ENCODE results near the gene SVBP. TPM values are rescaled to one million over a fixed set of nuclear protein-coding genes. Genes with fewer than 3 reads are reported as not detected.
A peak's percentile ranks its signal among the peaks of the same experiment; 100 is the strongest.

The SVBP gene
- total and polyA plus RNA-seq, 9 donors = 39.1 to 55.5 (median 50.7) TPM

- H3K4me3 ChIP-seq (ENCODE audit: low read length) = no peak overlapping the region
Observed at GRCh38 chr1:42844592-42845140, 27.5 kb upstream of the SVBP start.

GRCh38 chr1:42841440-42842147 lies 24.4 kb upstream of the SVBP start:
- H3K36me3 ChIP-seq (ENCODE audit: control insufficient read depth, insufficient read depth, low read length) = peaks cover 9% of the 10 kb centered on the region
- H3K27ac ChIP-seq (ENCODE audit: low read length) = no peak overlapping the region
- WGBS (ENCODE audit: insufficient coverage) = 94% methylated on average over 2 of the region's 2 CpGs
- DNase-seq = no peak
- no peak overlapping the region for H3K4me3 ChIP-seq (ENCODE audit: low read length)
- H3K9me3 ChIP-seq (replicated peaks; ENCODE audit: control insufficient read depth, low read depth, low read length) = no peaks in the 10 kb centered on the region
- H3K4me1 ChIP-seq (ENCODE audit: control insufficient read depth, insufficient read depth, low read length) = peaks cover 2% of the 10 kb centered on the region
- H3K27me3 ChIP-seq (ENCODE audit: control insufficient read depth, insufficient read depth, low read length) = no peaks in the 10 kb centered on the region

More at GRCh38 chr1:42844592-42845140, 27.5 kb upstream of the SVBP start:
- 100% methylated on average over 2 of the region's 4 CpGs for WGBS (ENCODE audit: insufficient coverage)
- peaks cover 11% of the 10 kb centered on the region for H3K4me1 ChIP-seq (ENCODE audit: control insufficient read depth, insufficient read depth, low read length)
- no peaks in the 10 kb centered on the region for H3K27me3 ChIP-seq (ENCODE audit: control insufficient read depth, insufficient read depth, low read length)
- no peak overlapping the region for H3K27ac ChIP-seq (ENCODE audit: low read length)
- H3K9me3 ChIP-seq (replicated peaks; ENCODE audit: control insufficient read depth, low read depth, low read length) = no peaks in the 10 kb centered on the region
- DNase-seq = no peak
- H3K36me3 ChIP-seq (ENCODE audit: control insufficient read depth, insufficient read depth, low read length) = peaks cover 11% of the 10 kb centered on the region

GRCh38 chr1:42841010-42841409 lies 23.8 kb upstream of the SVBP start:
- no peak for DNase-seq
- H3K27me3 ChIP-seq (ENCODE audit: control insufficient read depth, insufficient read depth, low read length) = no peaks in the 10 kb centered on the region
- no peak overlapping the region for H3K27ac ChIP-seq (ENCODE audit: low read length)
- H3K4me1 ChIP-seq (ENCODE audit: control insufficient read depth, insufficient read depth, low read length) = peaks cover 2% of the 10 kb centered on the region
- H3K9me3 ChIP-seq (replicated peaks; ENCODE audit: control insufficient read depth, low read depth, low read length) = no peaks in the 10 kb centered on the region
- H3K36me3 ChIP-seq (ENCODE audit: control insufficient read depth, insufficient read depth, low read length) = peaks cover 9% of the 10 kb centered on the region
- no CpG with 5 or more reads among the region's 3 CpGs for WGBS (ENCODE audit: insufficient coverage)
- H3K4me3 ChIP-seq (ENCODE audit: low read length) = no peak overlapping the region

GRCh38 chr1:42838482-42839190 lies 21.4 kb upstream of the SVBP start:
- H3K27me3 ChIP-seq (ENCODE audit: control insufficient read depth, insufficient read depth, low read length) = no peaks in the 10 kb centered on the region
- no peaks in the 10 kb centered on the region for H3K9me3 ChIP-seq (replicated peaks; ENCODE audit: control insufficient read depth, low read depth, low read length)
- H3K4me3 ChIP-seq (ENCODE audit: low read length) = no peak overlapping the region
- peaks cover 9% of the 10 kb centered on the region for H3K36me3 ChIP-seq (ENCODE audit: control insufficient read depth, insufficient read depth, low read length)
- no peak overlapping the region for H3K27ac ChIP-seq (ENCODE audit: low read length)
- peak; percentile 16 for DNase-seq
- WGBS (ENCODE audit: insufficient coverage) = 70% methylated on average over 2 of the region's 7 CpGs
- no peaks in the 10 kb centered on the region for H3K4me1 ChIP-seq (ENCODE audit: control insufficient read depth, insufficient read depth, low read length)

GRCh38 chr1:42837709-42838108 lies 20.5 kb upstream of the SVBP start:
- WGBS (ENCODE audit: insufficient coverage) = no CpG with 5 or more reads among the region's 3 CpGs

GRCh38 chr1:42835422-42835821 lies 18.2 kb upstream of the SVBP start:
- H3K27me3 ChIP-seq (ENCODE audit: control insufficient read depth, insufficient read depth, low read length) = no peaks in the 10 kb centered on the region
- no peaks in the 10 kb centered on the region for H3K9me3 ChIP-seq (replicated peaks; ENCODE audit: control insufficient read depth, low read depth, low read length)
- no peak overlapping the region for H3K27ac ChIP-seq (ENCODE audit: low read length)
- peaks cover 7% of the 10 kb centered on the region for H3K4me1 ChIP-seq (ENCODE audit: control insufficient read depth, insufficient read depth, low read length)
- DNase-seq = no peak
- peaks cover 9% of the 10 kb centered on the region for H3K36me3 ChIP-seq (ENCODE audit: control insufficient read depth, insufficient read depth, low read length)
- H3K4me3 ChIP-seq (ENCODE audit: low read length) = no peak overlapping the region
- no CpG with 5 or more reads among the region's 2 CpGs for WGBS (ENCODE audit: insufficient coverage)

More at GRCh38 chr1:42837709-42838108, 20.5 kb upstream of the SVBP start:
- Histone ChIP-seq H3K27ac (ENCODE audit: low read length) (no peak overlapping the region), H3K4me3 (ENCODE audit: low read length) (no peak overlapping the region), H3K27me3 (ENCODE audit: control insufficient read depth, insufficient read depth, low read length) (no peaks in the 10 kb centered on the region), H3K4me1 (ENCODE audit: control insufficient read depth, insufficient read depth, low read length) (peaks cover 3% of the 10 kb centered on the region), H3K36me3 (ENCODE audit: control insufficient read depth, insufficient read depth, low read length) (peaks cover 7% of the 10 kb centered on the region), H3K9me3 (replicated peaks; ENCODE audit: control insufficient read depth, low read depth, low read length) (no peaks in the 10 kb centered on the region)
- peak; percentile 17 for DNase-seq

- DNase-seq = no peak
- Histone ChIP-seq H3K4me3 (ENCODE audit: low read length) (no peak overlapping the region), H3K4me1 (ENCODE audit: control insufficient read depth, insufficient read depth, low read length) (peaks cover 7% of the 10 kb centered on the region), H3K9me3 (replicated peaks; ENCODE audit: control insufficient read depth, low read depth, low read length) (no peaks in the 10 kb centered on the region), H3K27me3 (ENCODE audit: control insufficient read depth, insufficient read depth, low read length) (no peaks in the 10 kb centered on the region), H3K36me3 (ENCODE audit: control insufficient read depth, insufficient read depth, low read length) (peaks cover 11% of the 10 kb centered on the region), H3K27ac (ENCODE audit: low read length) (no peak overlapping the region)
- WGBS (ENCODE audit: insufficient coverage) = 72% methylated on average over 3 of the region's 5 CpGs
Observed at GRCh38 chr1:42834803-42835202, 17.6 kb upstream of the SVBP start.

- no peak for DNase-seq
- H3K9me3 ChIP-seq (replicated peaks; ENCODE audit: control insufficient read depth, low read depth, low read length) = no peaks in the 10 kb centered on the region
- H3K27ac ChIP-seq (ENCODE audit: low read length) = no peak overlapping the region
- 76% methylated on average over 2 of the region's 4 CpGs for WGBS (ENCODE audit: insufficient coverage)
- H3K27me3 ChIP-seq (ENCODE audit: control insufficient read depth, insufficient read depth, low read length) = no peaks in the 10 kb centered on the region
- H3K4me3 ChIP-seq (ENCODE audit: low read length) = no peak overlapping the region
- peaks cover 7% of the 10 kb centered on the region for H3K4me1 ChIP-seq (ENCODE audit: control insufficient read depth, insufficient read depth, low read length)
- H3K36me3 ChIP-seq (ENCODE audit: control insufficient read depth, insufficient read depth, low read length) = peaks cover 11% of the 10 kb centered on the region
Observed at GRCh38 chr1:42833981-42834380, 16.8 kb upstream of the SVBP start.

GRCh38 chr1:42832641-42833240 lies 15.5 kb upstream of the SVBP start:
- peak; percentile 63 for DNase-seq
- no peaks in the 10 kb centered on the region for H3K9me3 ChIP-seq (replicated peaks; ENCODE audit: control insufficient read depth, low read depth, low read length)
- peaks cover 11% of the 10 kb centered on the region for H3K36me3 ChIP-seq (ENCODE audit: control insufficient read depth, insufficient read depth, low read length)
- 80% methylated on average over 1 of the region's 3 CpGs for WGBS (ENCODE audit: insufficient coverage)
- H3K27ac ChIP-seq (ENCODE audit: low read length) = peak overlapping the region; percentile 82
- no peaks in the 10 kb centered on the region for H3K27me3 ChIP-seq (ENCODE audit: control insufficient read depth, insufficient read depth, low read length)
- H3K4me3 ChIP-seq (ENCODE audit: low read length) = no peak overlapping the region
- H3K4me1 ChIP-seq (ENCODE audit: control insufficient read depth, insufficient read depth, low read length) = peaks cover 7% of the 10 kb centered on the region

GRCh38 chr1:42831273-42831672 lies 14.1 kb upstream of the SVBP start:
- Histone ChIP-seq H3K27ac (ENCODE audit: low read length) (no peak overlapping the region), H3K27me3 (ENCODE audit: control insufficient read depth, insufficient read depth, low read length) (no peaks in the 10 kb centered on the region), H3K9me3 (replicated peaks; ENCODE audit: control insufficient read depth, low read depth, low read length) (no peaks in the 10 kb centered on the region), H3K36me3 (ENCODE audit: control insufficient read depth, insufficient read depth, low read length) (peaks cover 11% of the 10 kb centered on the region), H3K4me1 (ENCODE audit: control insufficient read depth, insufficient read depth, low read length) (peaks cover 7% of the 10 kb centered on the region), H3K4me3 (ENCODE audit: low read length) (no peak overlapping the region)
- no peak for DNase-seq
